HG03066 (cell line): ENCODE measurements around the gene CTDSPL.
A peak's percentile ranks its signal among the peaks of the same experiment; 100 is the strongest.

ENCODE experiments used
- ATAC-seq: cut with Tn5 transposase; IDR thresholded peaks from one replicate; pipeline ENCODE4 v1.9.1; 2021; ENCODE audit warnings: low read depth; ENCODE audit not compliant: unreplicated experiment

CTDSPL gene

GRCh38 chr3:37888421-37888820, 26.7 kb downstream of the CTDSPL start:
- ATAC-seq = no peak

GRCh38 chr3:37890522-37890921, 28.8 kb downstream of the CTDSPL start:
- ATAC-seq = no peak

GRCh38 chr3:37891227-37891626, 29.5 kb downstream of the CTDSPL start:
- no peak for ATAC-seq

- ATAC-seq = no peak
Measured at GRCh38 chr3:37892927-37893600, 31.4 kb downstream of the CTDSPL start.

GRCh38 chr3:37896827-37897226, 35.1 kb downstream of the CTDSPL start:
- ATAC-seq = no peak

- no peak for ATAC-seq
Measured at GRCh38 chr3:37897763-37898162, 36.1 kb downstream of the CTDSPL start.

- no peak for ATAC-seq
Measured at GRCh38 chr3:37898424-37898823, 36.7 kb downstream of the CTDSPL start.

GRCh38 chr3:37899101-37899707, 37.5 kb downstream of the CTDSPL start:
- peak; percentile 65 for ATAC-seq

GRCh38 chr3:37899711-37900306, 38.1 kb downstream of the CTDSPL start:
- ATAC-seq = no peak

- ATAC-seq = no peak
Measured at GRCh38 chr3:37901721-37902120, 40.0 kb downstream of the CTDSPL start.

- ATAC-seq = no peak
Measured at GRCh38 chr3:37902674-37903073, 41.0 kb downstream of the CTDSPL start.

- no peak for ATAC-seq
Measured at GRCh38 chr3:37903320-37903719, 41.6 kb downstream of the CTDSPL start.

GRCh38 chr3:37903734-37904133, 42.1 kb downstream of the CTDSPL start:
- ATAC-seq = no peak

- ATAC-seq = no peak
Measured at GRCh38 chr3:37904601-37905000, 42.9 kb downstream of the CTDSPL start.

- no peak for ATAC-seq
Measured at GRCh38 chr3:37905346-37905745, 43.7 kb downstream of the CTDSPL start.

GRCh38 chr3:37905987-37906674, 44.5 kb downstream of the CTDSPL start:
- no peak for ATAC-seq

- no peak for ATAC-seq
Measured at GRCh38 chr3:37906734-37907282, 45.1 kb downstream of the CTDSPL start.

GRCh38 chr3:37907371-37907770, 45.7 kb downstream of the CTDSPL start:
- no peak for ATAC-seq

- ATAC-seq = peak; percentile 93
Measured at GRCh38 chr3:37907906-37908305, 46.2 kb downstream of the CTDSPL start.

GRCh38 chr3:37909067-37909911, 47.6 kb downstream of the CTDSPL start:
- ATAC-seq = no peak
